ENCODE measurements around the gene RNF41. TPM values are rescaled to one million over a fixed set of nuclear protein-coding genes. Genes with fewer than 3 reads are reported as not detected.

RNF41 gene
- total and polyA plus RNA-seq, 2 of the 13 experiments (the other 11 are each of a cell fraction or from before 2014, with no cell fraction given): 27.1 to 39.4 TPM

DNA sequence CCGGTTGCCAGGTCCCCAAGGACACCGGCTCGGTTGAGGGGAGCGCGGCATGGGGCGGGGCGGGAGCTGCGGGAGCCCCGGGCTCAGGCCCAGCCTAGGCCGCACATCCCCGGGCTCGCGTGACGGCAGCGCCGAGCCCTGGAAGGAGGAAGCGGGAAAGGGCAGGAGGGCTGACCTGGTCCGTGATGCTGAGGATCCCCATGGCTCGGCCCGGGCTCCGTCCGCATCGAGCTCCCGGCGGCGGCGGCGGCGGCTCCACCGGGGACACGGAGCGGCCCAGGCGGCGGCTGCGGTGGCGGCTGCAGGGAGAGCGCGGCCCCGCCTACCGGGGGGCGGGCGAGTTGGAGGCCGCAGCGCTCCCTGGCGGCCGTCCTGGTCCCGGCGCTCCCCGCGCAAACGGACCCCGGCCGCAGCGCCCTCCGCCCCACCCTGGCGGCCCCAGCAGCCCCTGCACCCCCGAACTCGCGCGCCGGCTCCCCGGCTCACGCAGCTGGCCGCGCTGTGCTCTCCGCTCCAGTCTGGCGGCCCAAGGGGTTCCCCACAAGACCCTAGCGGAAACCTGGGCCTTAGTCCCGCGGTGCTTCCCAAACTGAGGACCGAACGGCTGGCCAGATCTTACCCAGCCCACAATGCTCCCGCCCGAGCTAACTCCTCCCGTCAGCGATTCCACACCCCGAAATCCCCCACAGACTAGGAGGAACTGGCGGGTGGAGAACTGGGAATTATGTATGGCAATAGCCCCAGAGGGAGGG, 36.5 kb upstream of the RNF41 start, which contains the start of gene ANKRD52 (continued):
- TF ChIP-seq, protein P1, sequence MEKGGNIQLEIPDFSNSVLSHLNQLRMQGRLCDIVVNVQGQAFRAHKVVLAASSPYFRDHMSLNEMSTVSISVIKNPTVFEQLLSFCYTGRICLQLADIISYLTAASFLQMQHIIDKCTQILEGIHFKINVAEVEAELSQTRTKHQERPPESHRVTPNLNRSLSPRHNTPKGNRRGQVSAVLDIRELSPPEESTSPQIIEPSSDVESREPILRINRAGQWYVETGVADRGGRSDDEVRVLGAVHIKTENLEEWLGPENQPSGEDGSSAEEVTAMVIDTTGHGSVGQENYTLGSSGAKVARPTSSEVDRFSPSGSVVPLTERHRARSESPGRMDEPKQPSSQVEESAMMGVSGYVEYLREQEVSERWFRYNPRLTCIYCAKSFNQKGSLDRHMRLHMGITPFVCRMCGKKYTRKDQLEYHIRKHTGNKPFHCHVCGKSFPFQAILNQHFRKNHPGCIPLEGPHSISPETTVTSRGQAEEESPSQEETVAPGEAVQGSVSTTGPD (CRISPR knock-in tag; IDR thresholded peaks at IDR 0.05): no peak
- no peak for TF ChIP-seq THYN1 (CRISPR knock-in tag; IDR thresholded peaks at IDR 0.05; ENCODE audit: borderline replicate concordance, low read depth)
- no peak for TF ChIP-seq MAF1 (CRISPR knock-in tag; IDR thresholded peaks at IDR 0.05; ENCODE audit: borderline replicate concordance)
- TF ChIP-seq FOXA3 (CRISPR knock-in tag; IDR thresholded peaks at IDR 0.05): no peak
- TF ChIP-seq SPEN (CRISPR knock-in tag; IDR thresholded peaks at IDR 0.05; ENCODE audit: low read depth): peak; percentile 91
- no peak for TF ChIP-seq ZNF7 (CRISPR knock-in tag; IDR thresholded peaks at IDR 0.05)
- TF ChIP-seq ZNF839 (CRISPR knock-in tag; IDR thresholded peaks at IDR 0.05; ENCODE audit: borderline replicate concordance): no peak
- TF ChIP-seq MTA1 (CRISPR knock-in tag; IDR thresholded peaks at IDR 0.05; ENCODE audit: borderline replicate concordance): no peak; the same call in 1 of the 2 replicates
- no peak for TF ChIP-seq EZH2 (conservative IDR thresholded peaks at IDR 0.05; ENCODE audit: low read depth, low read length)
- no peak for TF ChIP-seq TBP (CRISPR knock-in tag; IDR thresholded peaks at IDR 0.05)
- TF ChIP-seq TP53 (CRISPR knock-in tag; conservative IDR thresholded peaks at IDR 0.05): no peak
- TF ChIP-seq PAX8 (CRISPR knock-in tag; IDR thresholded peaks at IDR 0.05; ENCODE audit: borderline replicate concordance): no peak
- 0 out of 2 replicates have a peak, but pooled peaks have one; percentile 50 for TF ChIP-seq ZNF746 (CRISPR knock-in tag; IDR thresholded peaks at IDR 0.05)
- no peak for TF ChIP-seq ZNF850 (CRISPR knock-in tag; conservative IDR thresholded peaks at IDR 0.05)
- TF ChIP-seq, protein P2, sequence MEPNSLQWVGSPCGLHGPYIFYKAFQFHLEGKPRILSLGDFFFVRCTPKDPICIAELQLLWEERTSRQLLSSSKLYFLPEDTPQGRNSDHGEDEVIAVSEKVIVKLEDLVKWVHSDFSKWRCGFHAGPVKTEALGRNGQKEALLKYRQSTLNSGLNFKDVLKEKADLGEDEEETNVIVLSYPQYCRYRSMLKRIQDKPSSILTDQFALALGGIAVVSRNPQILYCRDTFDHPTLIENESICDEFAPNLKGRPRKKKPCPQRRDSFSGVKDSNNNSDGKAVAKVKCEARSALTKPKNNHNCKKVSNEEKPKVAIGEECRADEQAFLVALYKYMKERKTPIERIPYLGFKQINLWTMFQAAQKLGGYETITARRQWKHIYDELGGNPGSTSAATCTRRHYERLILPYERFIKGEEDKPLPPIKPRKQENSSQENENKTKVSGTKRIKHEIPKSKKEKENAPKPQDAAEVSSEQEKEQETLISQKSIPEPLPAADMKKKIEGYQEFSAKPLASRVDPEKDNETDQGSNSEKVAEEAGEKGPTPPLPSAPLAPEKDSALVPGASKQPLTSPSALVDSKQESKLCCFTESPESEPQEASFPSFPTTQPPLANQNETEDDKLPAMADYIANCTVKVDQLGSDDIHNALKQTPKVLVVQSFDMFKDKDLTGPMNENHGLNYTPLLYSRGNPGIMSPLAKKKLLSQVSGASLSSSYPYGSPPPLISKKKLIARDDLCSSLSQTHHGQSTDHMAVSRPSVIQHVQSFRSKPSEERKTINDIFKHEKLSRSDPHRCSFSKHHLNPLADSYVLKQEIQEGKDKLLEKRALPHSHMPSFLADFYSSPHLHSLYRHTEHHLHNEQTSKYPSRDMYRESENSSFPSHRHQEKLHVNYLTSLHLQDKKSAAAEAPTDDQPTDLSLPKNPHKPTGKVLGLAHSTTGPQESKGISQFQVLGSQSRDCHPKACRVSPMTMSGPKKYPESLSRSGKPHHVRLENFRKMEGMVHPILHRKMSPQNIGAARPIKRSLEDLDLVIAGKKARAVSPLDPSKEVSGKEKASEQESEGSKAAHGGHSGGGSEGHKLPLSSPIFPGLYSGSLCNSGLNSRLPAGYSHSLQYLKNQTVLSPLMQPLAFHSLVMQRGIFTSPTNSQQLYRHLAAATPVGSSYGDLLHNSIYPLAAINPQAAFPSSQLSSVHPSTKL (CRISPR knock-in tag; IDR thresholded peaks at IDR 0.05): 0 out of 2 replicates have a peak, but pooled peaks have one; percentile 6
- no peak for TF ChIP-seq SRF (IDR thresholded peaks at IDR 0.05; ENCODE audit: low read depth, low read length)
- TF ChIP-seq KLF16 (CRISPR knock-in tag; IDR thresholded peaks at IDR 0.05): no peak
- TF ChIP-seq, protein P3, sequence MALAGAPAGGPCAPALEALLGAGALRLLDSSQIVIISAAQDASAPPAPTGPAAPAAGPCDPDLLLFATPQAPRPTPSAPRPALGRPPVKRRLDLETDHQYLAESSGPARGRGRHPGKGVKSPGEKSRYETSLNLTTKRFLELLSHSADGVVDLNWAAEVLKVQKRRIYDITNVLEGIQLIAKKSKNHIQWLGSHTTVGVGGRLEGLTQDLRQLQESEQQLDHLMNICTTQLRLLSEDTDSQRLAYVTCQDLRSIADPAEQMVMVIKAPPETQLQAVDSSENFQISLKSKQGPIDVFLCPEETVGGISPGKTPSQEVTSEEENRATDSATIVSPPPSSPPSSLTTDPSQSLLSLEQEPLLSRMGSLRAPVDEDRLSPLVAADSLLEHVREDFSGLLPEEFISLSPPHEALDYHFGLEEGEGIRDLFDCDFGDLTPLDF (CRISPR knock-in tag; IDR thresholded peaks at IDR 0.05): 0 out of 2 replicates have a peak, but pooled peaks have one; percentile 28
- TF ChIP-seq ZNF510 (CRISPR knock-in tag; IDR thresholded peaks at IDR 0.05; ENCODE audit: low read depth): no peak
- 0 out of 2 replicates have a peak, but pooled peaks have one; percentile 23 for TF ChIP-seq PRMT3 (CRISPR knock-in tag; IDR thresholded peaks at IDR 0.05; ENCODE audit: borderline replicate concordance, low read depth)
- no peak for TF ChIP-seq ZNF556 (CRISPR knock-in tag; IDR thresholded peaks at IDR 0.05; ENCODE audit: borderline replicate concordance)
- TF ChIP-seq ZNF354B (CRISPR knock-in tag; IDR thresholded peaks at IDR 0.05): no peak
- TF ChIP-seq, protein P4, sequence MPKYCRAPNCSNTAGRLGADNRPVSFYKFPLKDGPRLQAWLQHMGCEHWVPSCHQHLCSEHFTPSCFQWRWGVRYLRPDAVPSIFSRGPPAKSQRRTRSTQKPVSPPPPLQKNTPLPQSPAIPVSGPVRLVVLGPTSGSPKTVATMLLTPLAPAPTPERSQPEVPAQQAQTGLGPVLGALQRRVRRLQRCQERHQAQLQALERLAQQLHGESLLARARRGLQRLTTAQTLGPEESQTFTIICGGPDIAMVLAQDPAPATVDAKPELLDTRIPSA (CRISPR knock-in tag; IDR thresholded peaks at IDR 0.05; ENCODE audit: borderline replicate concordance): no peak; the same call in 1 of the 2 replicates

All from HepG2 (cell line).